Measurements from ENCODE around the gene FAM222A.

FAM222A gene

DNA sequence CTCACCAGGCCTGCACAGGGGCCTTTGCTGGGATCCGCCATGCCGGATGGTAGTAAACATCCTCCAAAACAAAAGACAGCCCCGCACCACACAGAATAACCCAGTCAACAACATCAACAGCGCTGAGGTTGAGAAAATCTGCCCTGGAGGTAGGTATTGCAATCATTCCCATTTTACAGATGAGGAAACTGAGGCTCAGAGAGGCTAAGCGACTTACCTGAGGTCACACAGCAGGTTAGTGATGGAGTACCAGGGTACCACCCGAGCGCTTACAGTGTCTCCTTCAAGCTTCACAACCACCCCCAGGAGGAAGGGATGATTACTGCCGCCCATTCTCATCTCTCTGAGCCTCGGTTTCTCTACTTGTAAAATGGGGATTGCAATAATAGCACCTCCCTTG lies 104.6 kb downstream of the FAM222A start:
- Histone ChIP-seq H3K36me3 (ENCODE audit: control insufficient read depth in 2 of 2, insufficient read depth in 1 of 2, low read length in 2 of 2) (peaks cover 0 to 9% of the 10 kb centered on the region in 2 experiments; a peak in 1 of 3 replicates), H3K4me1 (ENCODE audit: control insufficient read depth, insufficient read depth, low read length) (no peaks in the 10 kb centered on the region), H3K9me3 (ENCODE audit: control insufficient read depth, insufficient read depth, low read depth, low read length) (no peaks in the 10 kb centered on the region), H3K27ac (ENCODE audit: extremely low read depth, low read depth, low read length) (no peak overlapping the region), H3K4me3 (ENCODE audit: low read depth, low read length) (no peak overlapping the region)
- POLR2A ChIA-PET = no interaction called here
- TF ChIP-seq ZBTB44 (tag by site-specific recombination; IDR thresholded peaks at IDR 0.05) (no peak), ZNF768 (tag by site-specific recombination; IDR thresholded peaks at IDR 0.05) (peak; percentile 80; the same call in 1 of the 2 replicates)
- CTCF ChIA-PET = interaction anchor here (1.1 to 1.8 kb wide), 3 partner anchors 11 to 27 kb away, joined by 3 to 7 read pairs (median 5); no protein-coding TSS in a partner anchor

DNA sequence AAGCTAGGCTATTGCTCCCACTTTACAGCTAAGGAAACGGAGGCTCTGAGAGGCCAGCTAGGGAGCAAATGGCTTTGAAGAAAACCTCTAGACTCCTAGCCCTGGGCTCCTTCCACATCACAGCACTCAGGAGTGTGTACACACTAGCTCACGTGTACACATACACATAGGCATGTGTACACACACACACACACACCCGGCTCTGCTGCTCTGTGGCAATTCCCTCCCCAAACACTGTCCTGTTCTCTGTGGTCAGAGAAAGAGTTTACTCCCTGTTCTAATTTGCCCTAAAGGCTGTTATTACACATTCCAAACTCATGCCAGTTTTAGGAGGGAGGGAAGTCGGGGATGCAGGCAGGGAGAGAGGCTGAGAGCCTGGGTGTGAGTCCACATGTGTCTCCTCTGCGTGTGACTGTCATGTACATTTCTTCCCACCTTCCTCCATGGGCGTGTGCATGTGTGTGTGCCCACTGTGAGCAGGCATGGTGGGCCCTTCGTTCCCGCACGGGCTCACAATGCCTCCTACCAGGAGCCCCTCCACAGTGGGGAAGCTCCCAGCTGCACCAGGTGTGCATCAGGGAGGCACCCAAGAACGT lies 105.4 kb downstream of the FAM222A start:
- Histone ChIP-seq H3K9me3 (ENCODE audit: control insufficient read depth, insufficient read depth, low read depth, low read length) (no peaks in the 10 kb centered on the region), H3K4me3 (ENCODE audit: low read depth, low read length) (no peak overlapping the region), H3K27ac (ENCODE audit: extremely low read depth, low read depth, low read length) (no peak overlapping the region), H3K36me3 (ENCODE audit: control insufficient read depth in 2 of 2, insufficient read depth in 1 of 2, low read length in 2 of 2) (peaks cover 0 to 3% of the 10 kb centered on the region in 2 experiments; a peak in 1 of 3 replicates), H3K4me1 (ENCODE audit: control insufficient read depth, insufficient read depth, low read length) (no peaks in the 10 kb centered on the region)
- ChIA-PET CTCF (interaction anchor here (0.7 to 1.8 kb wide), 5 partner anchors 9 to 34 kb away, joined by 3 to 7 read pairs (median 4); no protein-coding TSS in a partner anchor), POLR2A (no interaction called here)
- TF ChIP-seq OVOL3 (tag by site-specific recombination; IDR thresholded peaks at IDR 0.05) (no peak), GLI2 (tag by site-specific recombination; IDR thresholded peaks at IDR 0.05; ENCODE audit: borderline replicate concordance, low read depth) (no peak), ZNF311 (tag by site-specific recombination; IDR thresholded peaks at IDR 0.05; ENCODE audit: borderline replicate concordance) (no peak), ZNF747 (tag by site-specific recombination; IDR thresholded peaks at IDR 0.05) (no peak), ZNF184 (tag by site-specific recombination; IDR thresholded peaks at IDR 0.05) (no peak), ZNF768 (tag by site-specific recombination; IDR thresholded peaks at IDR 0.05) (no peak), MZF1 (tag by site-specific recombination; IDR thresholded peaks at IDR 0.05; ENCODE audit: borderline replicate concordance) (no peak), ZNF629 (tag by site-specific recombination; IDR thresholded peaks at IDR 0.05) (no peak), WT1 (tag by site-specific recombination; IDR thresholded peaks at IDR 0.05) (peak; percentile 97), OSR2 (tag by site-specific recombination; IDR thresholded peaks at IDR 0.05) (no peak), ZNF600 (tag by site-specific recombination; IDR thresholded peaks at IDR 0.05) (peak; percentile 71), ZNF777 (tag by site-specific recombination; IDR thresholded peaks at IDR 0.05; ENCODE audit: borderline replicate concordance) (no peak), SP7 (tag by site-specific recombination; IDR thresholded peaks at IDR 0.05) (peak; percentile 40), ZNF350 (tag by site-specific recombination; IDR thresholded peaks at IDR 0.05) (no peak), ZNF555 (tag by site-specific recombination; conservative IDR thresholded peaks at IDR 0.05) (no peak)
- TF ChIP-seq, protein P1, sequence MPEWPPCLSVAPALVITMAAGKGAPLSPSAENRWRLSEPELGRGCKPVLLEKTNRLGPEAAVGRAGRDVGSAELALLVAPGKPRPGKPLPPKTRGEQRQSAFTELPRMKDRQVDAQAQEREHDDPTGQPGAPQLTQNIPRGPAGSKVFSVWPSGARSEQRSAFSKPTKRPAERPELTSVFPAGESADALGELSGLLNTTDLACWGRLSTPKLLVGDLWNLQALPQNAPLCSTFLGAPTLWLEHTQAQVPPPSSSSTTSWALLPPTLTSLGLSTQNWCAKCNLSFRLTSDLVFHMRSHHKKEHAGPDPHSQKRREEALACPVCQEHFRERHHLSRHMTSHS (tag by site-specific recombination; IDR thresholded peaks at IDR 0.05) = no peak

Data from HEK293 (cell line).